ENCODE measurements around the gene GIPC3.
"Not testable (repeated sequence)": the region's sequence is repeated elsewhere in the genome, so short reads cannot be mapped to it uniquely, and the experiment has no call there.

The GIPC3 gene

DNA sequence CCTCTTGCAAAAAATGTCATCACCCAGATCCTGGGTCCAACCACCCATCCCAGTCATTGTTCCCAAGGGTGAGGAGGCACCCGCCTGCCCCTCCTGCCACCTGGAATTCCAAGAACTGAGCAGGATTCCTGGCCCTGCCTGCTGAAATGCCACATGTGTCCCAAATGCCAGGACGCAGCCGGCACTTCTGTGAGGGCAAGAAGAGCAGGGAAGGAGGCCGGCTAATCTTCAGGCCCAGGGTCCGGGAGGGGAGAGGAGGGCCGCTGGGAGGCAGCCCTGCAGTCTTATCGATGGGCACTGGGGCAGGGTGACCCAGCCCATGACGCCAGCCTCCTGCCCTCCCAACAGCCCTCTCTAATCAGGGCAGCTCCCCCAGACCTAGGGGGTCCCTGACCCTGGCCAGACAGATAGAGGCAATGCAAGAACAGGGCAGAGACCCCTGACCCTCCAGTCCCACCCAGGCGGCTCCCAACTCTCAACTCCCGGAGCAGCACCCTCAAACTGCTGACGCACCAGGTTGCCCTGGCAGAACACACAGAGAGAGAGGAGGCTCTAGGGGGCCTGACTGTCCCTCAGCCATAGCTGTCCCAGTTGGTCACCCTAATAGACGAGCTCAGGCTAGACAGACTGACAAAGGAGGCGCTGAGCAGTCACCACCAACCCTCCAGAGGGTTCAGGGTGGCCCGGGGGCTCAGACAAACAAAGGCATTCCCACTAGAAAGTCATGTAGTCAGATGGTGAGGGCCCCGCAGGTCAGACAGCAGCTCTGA lies 29.4 kb upstream of the GIPC3 start:
- H3K27ac ChIP-seq (ENCODE audit: low read length): no peak overlapping the region
- H3K9ac ChIP-seq (ENCODE audit: low read length): no peak overlapping the region
- H3K4me1 ChIP-seq (ENCODE audit: control insufficient read depth, low read depth, low read length): no peaks in the 10 kb centered on the region

DNA sequence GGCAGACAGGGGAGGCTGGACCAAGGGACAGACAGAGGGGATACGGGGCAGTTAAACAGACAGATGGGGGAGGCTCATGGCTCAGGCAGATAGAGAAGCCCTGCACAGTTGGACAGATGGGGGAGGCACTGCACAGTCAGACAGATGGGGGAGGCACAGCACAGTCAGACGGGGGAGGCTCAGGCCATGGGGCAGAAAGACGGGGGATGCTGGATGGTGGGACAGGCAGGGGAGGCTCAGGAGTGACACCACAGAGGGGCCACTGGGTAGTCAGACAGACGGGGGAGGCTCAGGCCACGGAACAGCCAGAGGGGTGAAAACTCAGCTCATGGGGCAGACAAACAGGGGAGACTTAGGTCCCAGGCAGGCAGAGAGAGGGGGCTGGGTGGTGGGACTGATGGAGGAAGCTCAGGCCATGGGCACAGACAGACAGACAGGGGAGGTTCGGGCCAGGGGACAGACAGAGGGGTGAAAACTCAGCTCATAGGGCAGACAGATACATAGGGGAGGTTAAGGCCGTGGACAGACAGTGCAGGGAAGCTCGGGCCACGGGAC lies 28.8 kb upstream of the GIPC3 start:
- Histone ChIP-seq H3K36me3 (ENCODE audit: control insufficient read depth, low read depth, low read length) (no peaks in the 10 kb centered on the region), H3K27me3 (ENCODE audit: control insufficient read depth, insufficient read depth, low read length) (peaks cover 5% of the 10 kb centered on the region), H3K9ac (ENCODE audit: low read length) (no peak overlapping the region), H3K9me3 (ENCODE audit: control insufficient read depth, low read depth, low read length) (no peaks in the 10 kb centered on the region), H3K4me3 (ENCODE audit: low read length) (peak overlapping the region; percentile 69), H3K4me1 (ENCODE audit: control insufficient read depth, low read depth, low read length) (no peaks in the 10 kb centered on the region), H3K27ac (ENCODE audit: low read length) (no peak overlapping the region)

More for the DNA sequence above, 29.4 kb upstream of the GIPC3 start:
- H3K27me3 ChIP-seq (ENCODE audit: control insufficient read depth, insufficient read depth, low read length): peaks cover 5% of the 10 kb centered on the region
- H3K4me3 ChIP-seq (ENCODE audit: low read length): no peak overlapping the region
- H3K9me3 ChIP-seq (ENCODE audit: control insufficient read depth, low read depth, low read length): no peaks in the 10 kb centered on the region
- no peaks in the 10 kb centered on the region for H3K36me3 ChIP-seq (ENCODE audit: control insufficient read depth, low read depth, low read length)

DNA sequence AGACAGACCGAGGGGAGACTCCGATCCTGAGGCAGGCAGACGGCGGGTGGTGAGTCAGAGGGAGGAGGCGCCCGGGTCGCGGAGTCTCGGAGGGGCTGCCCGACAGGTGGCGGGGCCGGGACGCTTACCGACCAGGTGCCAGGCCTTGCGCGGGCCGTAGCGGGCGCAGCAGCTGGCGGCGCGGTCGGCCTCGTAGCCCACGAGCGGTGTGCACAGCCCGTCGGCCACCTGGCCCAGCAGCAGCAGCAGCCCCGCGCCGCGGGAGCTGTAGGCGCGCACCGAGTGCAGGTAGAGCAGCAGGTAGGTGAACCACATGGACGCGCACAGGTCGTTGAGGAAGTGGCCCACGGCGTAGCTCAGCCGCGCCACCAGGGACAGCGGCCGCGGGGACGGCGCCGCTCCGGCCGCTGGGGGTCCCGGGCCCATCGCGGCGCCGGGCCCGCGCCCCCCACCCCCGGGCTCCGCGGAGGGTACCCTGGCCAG lies 28.3 kb upstream of the GIPC3 start:
- Histone ChIP-seq H3K4me1 (ENCODE audit: control insufficient read depth, low read depth, low read length) (no peaks in the 10 kb centered on the region), H3K27me3 (ENCODE audit: control insufficient read depth, insufficient read depth, low read length) (peaks cover 5% of the 10 kb centered on the region), H3K27ac (ENCODE audit: low read length) (no peak overlapping the region), H3K36me3 (ENCODE audit: control insufficient read depth, low read depth, low read length) (no peaks in the 10 kb centered on the region), H3K9me3 (ENCODE audit: control insufficient read depth, low read depth, low read length) (no peaks in the 10 kb centered on the region), H3K4me3 (ENCODE audit: low read length) (peak overlapping the region; percentile 69), H3K9ac (ENCODE audit: low read length) (no peak overlapping the region)

DNA sequence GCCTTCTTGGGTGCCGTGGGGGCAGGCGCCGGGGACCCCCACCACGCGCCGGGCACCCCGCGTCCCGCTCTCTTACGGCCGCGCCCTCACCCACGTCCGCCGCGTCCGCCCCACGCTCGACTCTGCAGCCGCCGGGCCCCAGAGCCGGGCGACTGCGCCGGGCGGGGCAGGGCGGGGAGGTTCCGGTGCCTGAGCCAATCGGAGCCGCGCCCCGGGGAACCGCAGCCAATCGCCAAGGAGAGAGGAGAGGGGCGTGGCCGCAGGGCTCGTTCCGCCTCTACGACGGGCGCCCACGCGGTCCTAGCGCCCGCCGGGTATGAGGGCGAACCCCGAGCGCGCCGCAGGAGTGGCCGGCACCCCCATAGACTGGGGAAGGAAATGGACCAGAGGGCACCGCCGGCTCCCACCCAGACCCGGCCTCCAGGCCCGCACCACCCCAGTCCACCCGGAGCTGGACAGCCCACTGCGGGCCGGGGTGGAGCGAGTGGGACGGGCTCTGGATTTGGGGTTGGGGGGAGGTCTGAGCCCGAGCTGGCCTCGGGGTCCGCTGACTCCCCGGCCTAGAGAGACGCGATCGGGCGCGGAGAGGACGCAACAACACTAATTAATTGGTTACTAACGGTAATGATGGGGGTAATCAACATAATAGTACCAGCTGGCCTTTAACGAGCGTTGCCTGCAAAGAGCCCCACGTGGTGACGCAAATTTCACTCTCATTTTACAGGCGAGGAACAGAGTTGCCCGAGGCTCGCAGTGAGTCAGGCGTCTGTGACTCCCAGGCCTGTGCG lies 27.6 kb upstream of the GIPC3 start, which contains the start of gene MFSD12:
MFSD12 (minus strand) TSS at position 126 of the 788 bp plus-strand sequence. CDS start 183 bp downstream, outside the sequence.
- Histone ChIP-seq H3K27ac (ENCODE audit: low read length) (no peak within 1 kb of the TSS), H3K9ac (ENCODE audit: low read length) (peak within 1 kb of the TSS; percentile 17), H3K36me3 (ENCODE audit: control insufficient read depth, low read depth, low read length) (no peaks in the 10 kb centered on the region), H3K9me3 (ENCODE audit: control insufficient read depth, low read depth, low read length) (no peaks in the 10 kb centered on the region), H3K4me3 (ENCODE audit: low read length) (peak within 1 kb of the TSS; percentile 69), H3K27me3 (ENCODE audit: control insufficient read depth, insufficient read depth, low read length) (peaks cover 5% of the 10 kb centered on the region), H3K4me1 (ENCODE audit: control insufficient read depth, low read depth, low read length) (no peaks in the 10 kb centered on the region)

DNA sequence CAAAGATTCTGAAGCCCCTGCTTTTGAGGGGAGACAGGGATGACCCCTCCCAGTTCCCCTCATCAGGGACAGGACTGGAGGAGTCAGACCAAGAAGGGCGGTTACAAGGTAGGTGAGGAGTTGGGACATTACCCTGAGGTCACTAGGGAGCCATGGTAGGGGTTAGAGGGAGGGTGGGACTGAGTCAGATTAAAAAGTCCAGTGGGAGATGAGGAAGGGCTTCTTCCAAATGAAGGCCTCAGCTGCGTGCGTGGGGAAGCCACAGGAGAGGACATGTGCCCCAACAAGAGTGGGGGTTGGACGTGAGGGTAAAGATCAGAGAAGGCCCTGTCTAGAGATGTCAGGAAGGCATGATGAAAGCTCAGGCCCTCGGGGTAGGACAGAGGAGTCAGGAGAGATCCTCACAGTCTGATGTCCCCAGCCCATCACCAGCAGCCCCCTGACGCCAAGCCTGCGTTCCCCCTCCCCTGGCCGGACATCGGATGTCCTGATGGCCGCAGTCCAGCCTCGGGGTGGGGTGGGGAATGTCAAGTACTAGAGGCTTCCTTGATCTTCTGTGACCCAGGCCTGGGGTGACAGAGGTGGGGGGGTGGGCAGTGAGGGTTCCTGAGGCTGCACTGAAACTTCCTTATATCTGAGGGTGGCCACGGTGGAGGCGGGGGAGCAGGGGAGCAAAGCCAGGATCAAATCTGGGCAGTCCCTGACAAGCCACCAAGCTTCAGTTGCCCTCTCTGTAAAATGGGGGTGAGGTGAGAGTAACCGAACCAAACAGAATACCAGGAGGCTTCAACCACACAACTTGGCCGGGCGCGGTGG lies 21.4 kb upstream of the GIPC3 start:
- H3K27me3 ChIP-seq (ENCODE audit: control insufficient read depth, insufficient read depth, low read length): no peaks in the 10 kb centered on the region
- no peak overlapping the region for H3K9ac ChIP-seq (ENCODE audit: low read length)
- H3K4me1 ChIP-seq (ENCODE audit: control insufficient read depth, low read depth, low read length): no peaks in the 10 kb centered on the region
- H3K27ac ChIP-seq (ENCODE audit: low read length): no peak overlapping the region
- H3K4me3 ChIP-seq (ENCODE audit: low read length): no peak overlapping the region
- no peaks in the 10 kb centered on the region for H3K36me3 ChIP-seq (ENCODE audit: control insufficient read depth, low read depth, low read length)
- H3K9me3 ChIP-seq (ENCODE audit: control insufficient read depth, low read depth, low read length): no peaks in the 10 kb centered on the region

DNA sequence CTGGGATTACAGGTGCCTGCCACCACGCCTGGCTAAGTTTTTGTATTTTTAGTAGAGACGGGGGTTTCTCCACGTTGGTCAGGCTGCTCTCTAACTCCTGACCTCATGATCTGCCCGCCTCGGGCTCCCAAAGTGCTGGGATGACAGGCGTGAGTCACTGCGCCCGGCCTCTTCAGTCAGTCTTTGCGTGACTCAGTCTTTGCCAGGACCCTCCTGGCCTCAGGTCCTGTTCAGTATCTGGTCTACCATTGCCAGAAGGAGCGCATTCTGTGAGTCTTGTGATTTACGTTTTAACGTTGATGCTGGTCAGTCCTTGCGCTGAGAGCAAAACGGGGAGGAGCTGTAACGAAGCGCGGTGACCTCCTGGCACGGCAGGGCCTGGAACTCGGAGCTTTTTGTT lies 20.1 kb upstream of the GIPC3 start:
- H3K4me3 ChIP-seq (ENCODE audit: low read length): no peak overlapping the region
- no peaks in the 10 kb centered on the region for H3K27me3 ChIP-seq (ENCODE audit: control insufficient read depth, insufficient read depth, low read length)
- H3K4me1 ChIP-seq (ENCODE audit: control insufficient read depth, low read depth, low read length): no peaks in the 10 kb centered on the region
- H3K36me3 ChIP-seq (ENCODE audit: control insufficient read depth, low read depth, low read length): no peaks in the 10 kb centered on the region
- H3K9me3 ChIP-seq (ENCODE audit: control insufficient read depth, low read depth, low read length): no peaks in the 10 kb centered on the region
- no peak overlapping the region for H3K27ac ChIP-seq (ENCODE audit: low read length)
- H3K9ac ChIP-seq (ENCODE audit: low read length): no peak overlapping the region

DNA sequence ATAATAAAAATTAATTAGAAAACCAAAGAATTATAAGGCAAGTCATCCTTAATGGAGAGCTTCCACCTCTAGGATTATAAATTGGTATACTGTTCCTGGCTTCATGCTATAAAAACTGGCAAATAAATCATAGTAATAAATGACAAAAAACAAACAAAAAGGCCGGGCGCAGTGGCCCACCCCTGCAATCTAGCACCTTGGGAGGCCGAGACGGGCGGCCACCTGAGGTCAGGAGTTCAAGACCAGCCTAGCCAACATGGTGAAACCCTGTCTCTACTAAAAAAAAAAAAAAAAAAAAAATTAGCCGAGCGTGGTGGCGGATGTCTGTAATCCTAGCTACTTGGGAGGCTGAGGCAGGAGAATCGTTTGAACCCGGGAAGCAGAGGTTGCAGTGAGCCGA lies 15.2 kb upstream of the GIPC3 start:
- not testable (repeated sequence) for H3K27ac ChIP-seq (ENCODE audit: low read length); H3K9ac ChIP-seq (ENCODE audit: low read length); H3K36me3 ChIP-seq (ENCODE audit: control insufficient read depth, low read depth, low read length); H3K27me3 ChIP-seq (ENCODE audit: control insufficient read depth, insufficient read depth, low read length); H3K4me1 ChIP-seq (ENCODE audit: control insufficient read depth, low read depth, low read length); H3K9me3 ChIP-seq (ENCODE audit: control insufficient read depth, low read depth, low read length); H3K4me3 ChIP-seq (ENCODE audit: low read length)

DNA sequence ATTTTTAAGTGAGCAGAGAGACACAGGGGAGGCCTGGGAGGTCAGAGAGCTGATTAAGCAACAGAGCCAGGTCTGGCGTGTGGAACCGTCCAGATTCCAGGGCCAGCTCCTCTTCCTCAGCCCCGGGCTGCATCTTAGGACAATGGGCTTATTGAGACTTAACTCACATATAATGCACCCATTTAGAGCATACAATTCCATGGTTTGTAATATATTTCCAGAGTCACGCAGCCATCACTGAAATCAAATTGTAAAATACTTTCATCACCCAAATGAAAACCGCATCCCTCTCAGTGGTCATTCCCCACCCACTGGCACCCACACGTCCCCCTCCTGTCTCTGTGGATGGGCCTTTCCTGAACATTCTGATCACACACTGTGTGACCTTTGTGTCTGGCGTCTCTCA lies 14.7 kb upstream of the GIPC3 start:
- Histone ChIP-seq H3K27me3 (ENCODE audit: control insufficient read depth, insufficient read depth, low read length) (no peaks in the 10 kb centered on the region), H3K9me3 (ENCODE audit: control insufficient read depth, low read depth, low read length) (no peaks in the 10 kb centered on the region), H3K9ac (ENCODE audit: low read length) (no peak overlapping the region), H3K36me3 (ENCODE audit: control insufficient read depth, low read depth, low read length) (no peaks in the 10 kb centered on the region), H3K4me3 (ENCODE audit: low read length) (no peak overlapping the region), H3K4me1 (ENCODE audit: control insufficient read depth, low read depth, low read length) (peaks cover 4% of the 10 kb centered on the region), H3K27ac (ENCODE audit: low read length) (no peak overlapping the region)

DNA sequence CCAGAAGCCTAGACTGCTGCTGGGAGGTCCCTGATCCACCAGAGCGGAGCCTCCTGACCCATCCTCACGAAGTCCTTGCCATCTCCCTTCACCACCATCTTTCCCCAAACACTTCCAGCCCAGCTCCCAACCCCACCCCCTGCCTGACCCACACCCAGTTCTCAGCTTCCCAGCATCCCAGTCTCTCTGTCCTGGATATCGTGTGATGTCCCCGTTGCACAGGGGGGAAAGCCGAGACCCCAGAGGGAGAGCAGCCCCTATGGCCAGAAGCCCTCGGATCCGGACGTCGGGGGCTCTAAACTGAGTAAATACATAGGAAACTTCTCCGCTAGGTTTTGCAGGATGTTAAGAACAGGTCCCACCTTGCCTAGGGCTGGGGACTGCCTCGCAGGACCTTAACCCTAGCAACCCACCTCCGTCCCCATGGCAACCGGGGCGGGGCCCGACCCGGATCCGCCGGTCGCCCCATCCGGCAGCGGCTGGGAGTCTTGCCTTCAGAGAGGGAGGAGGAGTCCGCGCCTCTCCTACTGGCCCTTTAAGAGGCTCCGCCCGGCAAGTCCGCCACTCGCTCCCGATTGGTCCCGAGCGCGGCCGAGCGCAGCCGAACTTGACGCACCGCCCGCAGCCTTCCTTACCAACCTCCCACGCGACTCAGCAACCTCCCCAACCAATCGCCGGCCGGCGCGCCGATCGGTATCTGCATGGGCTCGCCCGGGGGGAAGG lies 13.0 kb upstream of the GIPC3 start:
- Histone ChIP-seq H3K4me3 (ENCODE audit: low read length) (peak overlapping the region; percentile 49), H3K36me3 (ENCODE audit: control insufficient read depth, low read depth, low read length) (no peaks in the 10 kb centered on the region), H3K27me3 (ENCODE audit: control insufficient read depth, insufficient read depth, low read length) (no peaks in the 10 kb centered on the region), H3K9me3 (ENCODE audit: control insufficient read depth, low read depth, low read length) (no peaks in the 10 kb centered on the region), H3K27ac (ENCODE audit: low read length) (no peak overlapping the region), H3K4me1 (ENCODE audit: control insufficient read depth, low read depth, low read length) (peaks cover 10% of the 10 kb centered on the region), H3K9ac (ENCODE audit: low read length) (no peak overlapping the region)

DNA sequence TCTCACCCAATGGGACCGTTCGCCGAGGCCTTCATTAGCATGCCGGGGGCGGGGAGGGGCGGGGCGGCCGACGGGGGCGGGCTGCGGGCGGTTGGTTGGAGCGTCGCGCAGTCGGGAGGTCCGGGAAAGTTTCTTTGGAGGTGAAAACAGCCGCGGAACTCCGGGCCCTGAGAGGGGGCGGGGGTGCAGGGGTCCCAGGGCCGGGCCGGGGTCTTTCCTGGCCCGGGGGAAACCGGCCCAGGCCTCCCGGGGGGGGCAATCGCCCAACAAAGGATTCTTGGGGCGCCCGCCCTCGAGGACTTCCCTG lies 12.5 kb upstream of the GIPC3 start, which contains the start of gene HMG20B:
HMG20B (plus strand) TSS at position 90 of the 307 bp plus-strand sequence. CDS start 366 bp downstream, outside the sequence.
- H3K9ac ChIP-seq (ENCODE audit: low read length): peak within 1 kb of the TSS; percentile 62
- no peaks in the 10 kb centered on the region for H3K9me3 ChIP-seq (ENCODE audit: control insufficient read depth, low read depth, low read length)
- H3K4me3 ChIP-seq (ENCODE audit: low read length): peak within 1 kb of the TSS; percentile 83
- H3K36me3 ChIP-seq (ENCODE audit: control insufficient read depth, low read depth, low read length): no peaks in the 10 kb centered on the region
- peaks cover 10% of the 10 kb centered on the region for H3K4me1 ChIP-seq (ENCODE audit: control insufficient read depth, low read depth, low read length)
- no peak within 1 kb of the TSS for H3K27ac ChIP-seq (ENCODE audit: low read length)
- H3K27me3 ChIP-seq (ENCODE audit: control insufficient read depth, insufficient read depth, low read length): no peaks in the 10 kb centered on the region

Data from iPS-18a (cell line).